ENCODE data around the gene PRDM4. TPM values are rescaled to one million over a fixed set of nuclear protein-coding genes. Genes with fewer than 3 reads are reported as not detected.

The PRDM4 gene
- polyA plus RNA-seq, 2 donors: 11.4 to 13.8 TPM

- WGBS, 2 donors: 4 to 5% methylated on average over 66 of the region's 66 CpGs
- Histone ChIP-seq H3K27me3 (ENCODE audit: control insufficient read depth in 1 of 2, insufficient read depth in 2 of 2, low read length in 2 of 2) (peaks cover 8 to 11% of the 10 kb centered on the region in 2 donors), H3K36me3 (ENCODE audit: control insufficient read depth in 2 of 2, insufficient read depth in 2 of 2, low read length in 1 of 2) (no peaks in the 10 kb centered on the region), H3K9me3 (ENCODE audit: control insufficient read depth in 2 of 2, insufficient read depth in 1 of 2, low read depth in 1 of 2, low read length in 1 of 2) (peaks cover 0 to 3% of the 10 kb centered on the region in 2 donors), H3K4me1 (ENCODE audit: control insufficient read depth in 2 of 2, insufficient read depth in 2 of 2, low read length in 1 of 2) (peaks cover 6 to 7% of the 10 kb centered on the region in 2 donors), H3K27ac (ENCODE audit: low read depth in 2 of 2, low read length in 1 of 2) (no peak overlapping the region), H3K4me3 (ENCODE audit: low read depth in 1 of 2, low read length in 2 of 2) (peak overlapping the region in 1 of 2 donors; percentile 32)
Measured at GRCh38 chr12:107775093-107775721, 14.3 kb upstream of the PRDM4 start.

GRCh38 chr12:107774349-107775029 lies 13.6 kb upstream of the PRDM4 start, which contains the start of gene ASCL4:
Gene ASCL4, plus strand, starts transcription at chr12:107774704. Its CDS starts 515 bp downstream, at chr12:107775219.
- Histone ChIP-seq H3K4me1 (ENCODE audit: control insufficient read depth in 2 of 2, insufficient read depth in 2 of 2, low read length in 1 of 2) (peaks cover 6 to 7% of the 10 kb centered on the region in 2 donors), H3K36me3 (ENCODE audit: control insufficient read depth in 2 of 2, insufficient read depth in 2 of 2, low read length in 1 of 2) (no peaks in the 10 kb centered on the region), H3K4me3 (ENCODE audit: low read depth in 1 of 2, low read length in 2 of 2) (peak within 1 kb of the TSS in 1 of 2 donors; percentile 32), H3K27me3 (ENCODE audit: control insufficient read depth in 1 of 2, insufficient read depth in 2 of 2, low read length in 2 of 2) (peaks cover 8 to 11% of the 10 kb centered on the region in 2 donors), H3K9me3 (ENCODE audit: control insufficient read depth in 2 of 2, insufficient read depth in 1 of 2, low read depth in 1 of 2, low read length in 1 of 2) (peaks cover 0 to 3% of the 10 kb centered on the region in 2 donors), H3K27ac (ENCODE audit: low read depth in 2 of 2, low read length in 1 of 2) (no peak within 1 kb of the TSS)
- 51 to 63% methylated on average over 13 of the region's 13 CpGs for WGBS, 2 donors

DNA sequence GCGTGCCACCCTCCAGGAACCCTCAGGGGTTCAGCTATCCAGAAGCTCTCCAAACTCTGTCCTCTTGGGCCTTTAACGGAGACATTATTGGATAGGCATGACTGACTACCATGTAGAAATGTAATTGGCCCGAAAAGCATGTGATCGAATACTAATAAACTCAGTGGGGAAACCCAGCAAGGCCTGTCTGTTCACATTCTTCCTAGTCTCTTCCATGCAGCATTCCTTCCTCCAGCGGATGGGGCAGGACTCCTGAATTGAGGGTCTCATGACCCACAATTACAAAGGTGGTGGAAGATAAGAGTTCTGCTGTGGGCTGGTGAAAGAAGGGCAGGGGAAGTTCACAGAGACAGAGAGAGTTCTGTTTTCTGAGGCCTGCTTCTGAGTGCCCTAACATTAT lies 6.5 kb upstream of the PRDM4 start:
- Histone ChIP-seq H3K4me1 (ENCODE audit: control insufficient read depth in 2 of 2, insufficient read depth in 2 of 2, low read length in 1 of 2) (no peaks in the 10 kb centered on the region), H3K27me3 (ENCODE audit: control insufficient read depth in 1 of 2, insufficient read depth in 2 of 2, low read length in 2 of 2) (no peaks in the 10 kb centered on the region), H3K4me3 (ENCODE audit: low read depth in 1 of 2, low read length in 2 of 2) (no peak overlapping the region), H3K27ac (ENCODE audit: low read depth in 2 of 2, low read length in 1 of 2) (no peak overlapping the region), H3K36me3 (ENCODE audit: control insufficient read depth in 2 of 2, insufficient read depth in 2 of 2, low read length in 1 of 2) (no peaks in the 10 kb centered on the region), H3K9me3 (ENCODE audit: control insufficient read depth in 2 of 2, insufficient read depth in 1 of 2, low read depth in 1 of 2, low read length in 1 of 2) (no peaks in the 10 kb centered on the region)
- WGBS, 2 donors: 89 to 90% methylated on average over 5 of the region's 5 CpGs

GRCh38 chr12:107765316-107765715 lies 4.4 kb upstream of the PRDM4 start:
- no peaks in the 10 kb centered on the region for H3K27me3 ChIP-seq (ENCODE audit: control insufficient read depth in 1 of 2, insufficient read depth in 2 of 2, low read length in 2 of 2)
- H3K4me3 ChIP-seq (ENCODE audit: low read depth in 1 of 2, low read length in 2 of 2): no peak overlapping the region
- H3K9me3 ChIP-seq (ENCODE audit: control insufficient read depth in 2 of 2, insufficient read depth in 1 of 2, low read depth in 1 of 2, low read length in 1 of 2): no peaks in the 10 kb centered on the region
- WGBS, 2 donors: 79 to 83% methylated on average over 1 of the region's 1 CpG
- H3K36me3 ChIP-seq (ENCODE audit: control insufficient read depth in 2 of 2, insufficient read depth in 2 of 2, low read length in 1 of 2): no peaks in the 10 kb centered on the region
- H3K4me1 ChIP-seq (ENCODE audit: control insufficient read depth in 2 of 2, insufficient read depth in 2 of 2, low read length in 1 of 2): no peaks in the 10 kb centered on the region
- H3K27ac ChIP-seq (ENCODE audit: low read depth in 2 of 2, low read length in 1 of 2): no peak overlapping the region

DNA sequence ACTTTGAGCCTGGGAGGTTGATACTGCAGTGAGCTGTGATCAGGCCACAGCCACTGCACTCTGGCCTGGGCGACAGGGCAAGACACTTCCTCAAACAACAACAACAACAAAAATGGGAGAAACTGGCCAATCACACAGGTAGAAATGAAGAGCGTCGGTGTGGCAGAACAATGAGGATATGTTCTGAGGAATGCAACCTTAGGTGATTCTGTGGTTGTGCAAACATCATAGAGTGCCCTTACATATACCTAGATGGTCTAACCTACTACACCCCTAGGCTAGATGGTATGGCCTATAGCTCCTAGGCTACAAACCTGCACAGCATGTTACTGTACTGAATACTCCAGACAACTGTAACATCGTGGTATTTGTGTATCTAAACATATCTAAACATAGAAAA lies 3.7 kb upstream of the PRDM4 start:
- H3K36me3 ChIP-seq (ENCODE audit: control insufficient read depth in 2 of 2, insufficient read depth in 2 of 2, low read length in 1 of 2): no peaks in the 10 kb centered on the region
- no peaks in the 10 kb centered on the region for H3K27me3 ChIP-seq (ENCODE audit: control insufficient read depth in 1 of 2, insufficient read depth in 2 of 2, low read length in 2 of 2)
- H3K4me3 ChIP-seq (ENCODE audit: low read depth in 1 of 2, low read length in 2 of 2): no peak overlapping the region
- 72 to 81% methylated on average over 4 of the region's 4 CpGs for WGBS, 2 donors
- no peaks in the 10 kb centered on the region for H3K9me3 ChIP-seq (ENCODE audit: control insufficient read depth in 2 of 2, insufficient read depth in 1 of 2, low read depth in 1 of 2, low read length in 1 of 2)
- no peaks in the 10 kb centered on the region for H3K4me1 ChIP-seq (ENCODE audit: control insufficient read depth in 2 of 2, insufficient read depth in 2 of 2, low read length in 1 of 2)
- H3K27ac ChIP-seq (ENCODE audit: low read depth in 2 of 2, low read length in 1 of 2): no peak overlapping the region

GRCh38 chr12:107762874-107763273 lies 1.9 kb upstream of the PRDM4 start:
- peaks cover 0 to 3% of the 10 kb centered on the region in 2 donors for H3K4me1 ChIP-seq (ENCODE audit: control insufficient read depth in 2 of 2, insufficient read depth in 2 of 2, low read length in 1 of 2)
- 95 to 100% methylated on average over 1 of the region's 1 CpG for WGBS, 2 donors
- no peak overlapping the region for H3K4me3 ChIP-seq (ENCODE audit: low read depth in 1 of 2, low read length in 2 of 2)
- no peak overlapping the region for H3K27ac ChIP-seq (ENCODE audit: low read depth in 2 of 2, low read length in 1 of 2)
- H3K9me3 ChIP-seq (ENCODE audit: control insufficient read depth in 2 of 2, insufficient read depth in 1 of 2, low read depth in 1 of 2, low read length in 1 of 2): no peaks in the 10 kb centered on the region
- no peaks in the 10 kb centered on the region for H3K27me3 ChIP-seq (ENCODE audit: control insufficient read depth in 1 of 2, insufficient read depth in 2 of 2, low read length in 2 of 2)
- peaks cover 0 to 3% of the 10 kb centered on the region in 2 donors for H3K36me3 ChIP-seq (ENCODE audit: control insufficient read depth in 2 of 2, insufficient read depth in 2 of 2, low read length in 1 of 2)

GRCh38 chr12:107761502-107761904 lies 566 bp upstream of the PRDM4 start:
- H3K27ac ChIP-seq (ENCODE audit: low read depth in 2 of 2, low read length in 1 of 2): peak overlapping the region; percentile 11 to 48
- H3K4me3 ChIP-seq (ENCODE audit: low read depth in 1 of 2, low read length in 2 of 2): peak overlapping the region; percentile 89 to 92
- H3K36me3 ChIP-seq (ENCODE audit: control insufficient read depth in 2 of 2, insufficient read depth in 2 of 2, low read length in 1 of 2): peaks cover 2 to 3% of the 10 kb centered on the region in 2 donors
- H3K4me1 ChIP-seq (ENCODE audit: control insufficient read depth in 2 of 2, insufficient read depth in 2 of 2, low read length in 1 of 2): peaks cover 0 to 3% of the 10 kb centered on the region in 2 donors
- WGBS, 2 donors: 6 to 8% methylated on average over 12 of the region's 12 CpGs
- H3K9me3 ChIP-seq (ENCODE audit: control insufficient read depth in 2 of 2, insufficient read depth in 1 of 2, low read depth in 1 of 2, low read length in 1 of 2): no peaks in the 10 kb centered on the region
- no peaks in the 10 kb centered on the region for H3K27me3 ChIP-seq (ENCODE audit: control insufficient read depth in 1 of 2, insufficient read depth in 2 of 2, low read length in 2 of 2)

DNA sequence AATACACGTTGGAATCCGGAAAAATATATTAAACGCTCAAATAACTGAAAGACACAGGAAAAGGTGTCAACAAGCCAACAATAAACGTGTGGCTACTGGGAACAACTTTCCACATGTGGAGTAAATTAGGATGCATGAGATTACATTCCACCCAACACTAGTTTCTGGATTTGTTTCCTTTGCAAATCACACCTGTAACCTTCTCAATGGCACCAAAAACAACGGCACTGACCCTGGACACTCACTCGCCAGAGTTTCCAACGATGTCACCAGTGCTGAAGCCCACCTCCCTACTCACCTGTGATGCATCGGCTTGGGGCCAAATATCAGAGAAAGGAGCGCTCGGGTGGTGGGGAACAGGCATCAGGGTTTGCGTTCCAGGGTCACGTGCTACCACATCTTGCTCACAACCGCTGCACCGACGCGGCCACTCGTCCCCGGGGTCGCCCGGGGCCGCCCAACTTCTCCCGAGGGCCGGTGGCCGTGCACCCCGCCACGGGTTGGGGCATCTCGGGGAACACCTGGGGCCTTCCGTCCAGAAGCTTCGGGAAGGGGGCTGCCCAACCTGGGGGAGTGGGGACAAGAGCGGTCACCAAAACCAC lies 629 bp downstream of the PRDM4 start:
- peaks cover 0 to 3% of the 10 kb centered on the region in 2 donors for H3K4me1 ChIP-seq (ENCODE audit: control insufficient read depth in 2 of 2, insufficient read depth in 2 of 2, low read length in 1 of 2)
- peak overlapping the region; percentile 89 to 92 for H3K4me3 ChIP-seq (ENCODE audit: low read depth in 1 of 2, low read length in 2 of 2)
- H3K36me3 ChIP-seq (ENCODE audit: control insufficient read depth in 2 of 2, insufficient read depth in 2 of 2, low read length in 1 of 2): peaks cover 2 to 3% of the 10 kb centered on the region in 2 donors
- WGBS, 2 donors: 2 to 3% methylated on average over 30 of the region's 30 CpGs
- no peaks in the 10 kb centered on the region for H3K9me3 ChIP-seq (ENCODE audit: control insufficient read depth in 2 of 2, insufficient read depth in 1 of 2, low read depth in 1 of 2, low read length in 1 of 2)
- no peaks in the 10 kb centered on the region for H3K27me3 ChIP-seq (ENCODE audit: control insufficient read depth in 1 of 2, insufficient read depth in 2 of 2, low read length in 2 of 2)
- H3K27ac ChIP-seq (ENCODE audit: low read depth in 2 of 2, low read length in 1 of 2): peak overlapping the region; percentile 80 to 93

GRCh38 chr12:107759410-107759809 lies 1.5 kb downstream of the PRDM4 start:
- Histone ChIP-seq H3K9me3 (ENCODE audit: control insufficient read depth in 2 of 2, insufficient read depth in 1 of 2, low read depth in 1 of 2, low read length in 1 of 2) (no peaks in the 10 kb centered on the region), H3K27ac (ENCODE audit: low read depth in 2 of 2, low read length in 1 of 2) (peak overlapping the region in 1 of 2 donors; percentile 80), H3K4me3 (ENCODE audit: low read depth in 1 of 2, low read length in 2 of 2) (peak overlapping the region in 1 of 2 donors; percentile 89), H3K36me3 (ENCODE audit: control insufficient read depth in 2 of 2, insufficient read depth in 2 of 2, low read length in 1 of 2) (peaks cover 5 to 8% of the 10 kb centered on the region in 2 donors), H3K27me3 (ENCODE audit: control insufficient read depth in 1 of 2, insufficient read depth in 2 of 2, low read length in 2 of 2) (no peaks in the 10 kb centered on the region), H3K4me1 (ENCODE audit: control insufficient read depth in 2 of 2, insufficient read depth in 2 of 2, low read length in 1 of 2) (peaks cover 0 to 3% of the 10 kb centered on the region in 2 donors)
- 29 to 30% methylated on average over 3 of the region's 3 CpGs for WGBS, 2 donors

Data from esophagus (tissue), 2 donors.